ENCODE results near the gene MKX. TPM values are rescaled to one million over a fixed set of nuclear protein-coding genes. Genes with fewer than 3 reads are reported as not detected.

MKX gene
- total and polyA plus RNA-seq, 2 donors (not counting 3 experiments of a cell fraction or from before 2014, with no cell fraction given): not detected

GRCh38 chr10:27741173-27742091, 4.2 kb downstream of the MKX start:
- DNase-seq (ENCODE audit: low read depth, low spot score): no peak
- no peaks in the 10 kb centered on the region for H3K9me3 ChIP-seq (replicated peaks; ENCODE audit: control insufficient read depth, insufficient read depth, low read length)
- H3K36me3 ChIP-seq (ENCODE audit: control insufficient read depth in 2 of 2, extremely low read depth in 1 of 2, insufficient read depth in 2 of 2, low read length in 2 of 2): no peaks in the 10 kb centered on the region
- peaks cover 59 to 90% of the 10 kb centered on the region in 2 experiments for H3K27me3 ChIP-seq (ENCODE audit: control insufficient read depth in 2 of 2, insufficient read depth in 2 of 2, low read length in 2 of 2)
- intact Hi-C loops (cut with micrococcal nuclease): loop anchor here (1.0 to 5.0 kb wide), 8 partner anchors 42 to 641 kb away; partner anchors contain the start of genes MPP7 and ODAD2
- H3K27ac ChIP-seq (ENCODE audit: insufficient read depth, low read depth, low read length): no peak overlapping the region
- H3K9me1 ChIP-seq (replicated peaks; ENCODE audit: control insufficient read depth, extremely low read depth, insufficient read depth, low read length): no peaks in the 10 kb centered on the region
- H2AFZ ChIP-seq (ENCODE audit: low read depth, low read length): peak overlapping the region; percentile 15
- dilution Hi-C loops (cut with MboI; ENCODE audit: extremely low pct_ligation_motif_present, low sequenced_read_pairs): no loop called here
- H4K20me1 ChIP-seq (replicated peaks; ENCODE audit: control insufficient read depth, extremely low read depth, insufficient read depth, low read length): no peaks in the 10 kb centered on the region
- no peaks in the 10 kb centered on the region for H3K79me2 ChIP-seq (ENCODE audit: control insufficient read depth, insufficient read depth, low read length)
- no peak overlapping the region for H3K4me3 ChIP-seq (replicated peaks in 1 of 3; ENCODE audit: insufficient read depth in 1 of 3, low read depth in 1 of 3, low read length in 3 of 3)
- FAIRE-seq: no peak
- BruUV-seq (replicated peaks): no TSS peak
- TF ChIP-seq EZH2 (IDR thresholded peaks at IDR 0.05; ENCODE audit: borderline replicate concordance, low read depth, low read length, severe bottlenecking): peak; percentile 18
- no peak for TF ChIP-seq MAX (IDR thresholded peaks at IDR 0.05; ENCODE audit: insufficient read depth, insufficient read length)
- no peak for TF ChIP-seq GATA2 (IDR thresholded peaks at IDR 0.05; ENCODE audit: insufficient read depth, insufficient read length, low read depth, low read length)
- TF ChIP-seq MYC (IDR thresholded peaks at IDR 0.05; ENCODE audit: low read depth, low read length): no peak
- no peak overlapping the region for H3K9ac ChIP-seq (replicated peaks; ENCODE audit: extremely low read depth, insufficient read depth, low read length)
- H3K4me1 ChIP-seq (ENCODE audit: control insufficient read depth, extremely low read depth, insufficient read depth, low read length): peaks cover 25% of the 10 kb centered on the region
- no peak overlapping the region for H3K4me2 ChIP-seq (ENCODE audit: insufficient read depth, low read length)
- ChIA-PET POLR2A (no interaction called here), CTCF (interaction anchor here (0.7 to 4.7 kb wide), 15 partner anchors 9 to 652 kb away, joined by 3 to 86 read pairs (median 5); partner anchors contain the start of gene MPP7)

DNA sequence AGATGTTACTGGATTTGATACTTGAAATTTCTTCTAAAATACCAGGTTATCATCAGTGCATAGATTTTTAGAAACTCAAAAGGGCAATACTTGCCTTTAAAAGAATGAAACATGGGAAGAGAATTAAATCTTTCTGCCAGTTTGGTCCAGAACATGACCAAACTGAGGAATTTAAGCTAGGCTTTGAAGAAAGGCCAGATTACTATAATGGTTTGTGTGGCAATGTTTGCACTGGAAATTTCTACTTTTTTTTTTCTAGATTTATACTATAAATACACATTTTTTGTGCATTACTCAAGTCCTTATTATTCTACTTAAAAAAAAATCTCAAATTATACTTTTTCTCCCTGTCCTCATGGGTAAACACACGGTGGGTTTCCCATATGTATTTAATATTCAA, 9.2 kb downstream of the MKX start:
- intact Hi-C loops (cut with micrococcal nuclease) (no loop called here), dilution Hi-C loops (cut with MboI; ENCODE audit: extremely low pct_ligation_motif_present, low sequenced_read_pairs) (no loop called here)
- DNase-seq (ENCODE audit: low read depth, low spot score): no peak
- Histone ChIP-seq H3K9me3 (replicated peaks; ENCODE audit: control insufficient read depth, insufficient read depth, low read length) (no peaks in the 10 kb centered on the region), H3K4me1 (ENCODE audit: control insufficient read depth, extremely low read depth, insufficient read depth, low read length) (no peaks in the 10 kb centered on the region), H3K4me2 (ENCODE audit: insufficient read depth, low read length) (no peak overlapping the region), H3K9me1 (replicated peaks; ENCODE audit: control insufficient read depth, extremely low read depth, insufficient read depth, low read length) (no peaks in the 10 kb centered on the region), H2AFZ (ENCODE audit: low read depth, low read length) (no peak overlapping the region), H3K27ac (ENCODE audit: insufficient read depth, low read depth, low read length) (no peak overlapping the region), H3K9ac (replicated peaks; ENCODE audit: extremely low read depth, insufficient read depth, low read length) (no peak overlapping the region), H3K27me3 (ENCODE audit: control insufficient read depth in 2 of 2, insufficient read depth in 2 of 2, low read length in 2 of 2) (peaks cover 21 to 60% of the 10 kb centered on the region in 2 experiments), H3K79me2 (ENCODE audit: control insufficient read depth, insufficient read depth, low read length) (no peaks in the 10 kb centered on the region), H3K36me3 (ENCODE audit: control insufficient read depth in 2 of 2, extremely low read depth in 1 of 2, insufficient read depth in 2 of 2, low read length in 2 of 2) (no peaks in the 10 kb centered on the region), H3K4me3 (replicated peaks in 1 of 3; ENCODE audit: insufficient read depth in 1 of 3, low read depth in 1 of 3, low read length in 3 of 3) (no peak overlapping the region), H4K20me1 (replicated peaks; ENCODE audit: control insufficient read depth, extremely low read depth, insufficient read depth, low read length) (no peaks in the 10 kb centered on the region)
- ChIA-PET POLR2A (no interaction called here), CTCF (interaction anchor here (1.7 kb wide), 2 partner anchors 34 to 443 kb away, joined by 4 to 5 read pairs; no protein-coding TSS in a partner anchor)
- BruUV-seq (replicated peaks): no TSS peak
- TF ChIP-seq MYC (IDR thresholded peaks at IDR 0.05; ENCODE audit: low read depth, low read length) (no peak), CTCF (IDR thresholded peaks at IDR 0.05; ENCODE audit: extremely low read depth in 1 of 2, insufficient read depth in 1 of 2, low read depth in 1 of 2, low read length in 2 of 2) (no peak), JUN (IDR thresholded peaks at IDR 0.05; ENCODE audit: borderline replicate concordance, insufficient read depth, insufficient read length, low read depth) (no peak), MAX (IDR thresholded peaks at IDR 0.05; ENCODE audit: insufficient read depth, insufficient read length) (no peak), GATA2 (IDR thresholded peaks at IDR 0.05; ENCODE audit: insufficient read depth, insufficient read length, low read depth, low read length) (no peak), EZH2 (IDR thresholded peaks at IDR 0.05; ENCODE audit: borderline replicate concordance, low read depth, low read length, severe bottlenecking) (no peak), POLR2A (IDR thresholded peaks at IDR 0.05; ENCODE audit: low read depth, low read length) (no peak), FOS (IDR thresholded peaks at IDR 0.05; ENCODE audit: borderline replicate concordance, insufficient read depth, low read length) (no peak), POLR2AphosphoS5 (IDR thresholded peaks at IDR 0.05; ENCODE audit: insufficient read depth, low read depth, low read length) (no peak)
- FAIRE-seq: no peak

All from endothelial cell of umbilical vein (primary cell).